A549 (cell line): ENCODE measurements around the gene JARID2. TPM values are rescaled to one million over a fixed set of nuclear protein-coding genes. Genes with fewer than 3 reads are reported as not detected.

Source experiments
- ATAC-seq, 2 experiments: fragments of 200-7000 bp in 1 of 2; fragments of >200 bp in 1 of 2; cut with Nextera tagmentation in 1 of 2; cut with Tn5 transposase in 1 of 2; 3 replicates each; pipeline versions ENCODE4 v1.8.0 to v1.9.1; 2018 to 2020; ENCODE audit warnings: mild to moderate bottlenecking in 1 of 2, moderate library complexity in 1 of 2
- CTCF ChIA-PET: fragments of 300-600 bp; sonication (Branson Sonifier 250); formaldehyde crosslinking; extraction: SDS; loops from one replicate; lab custom pipeline; 2021; ENCODE audit warnings: antibody characterized with exemption, inconsistent platforms; lab: Yijun Ruan, JAX
- POLR2A ChIA-PET: fragments of 350-600 bp; formaldehyde crosslinking; extraction: SDS; loops from one replicate; lab custom pipeline; 2021; ENCODE audit warnings: antibody characterized with exemption, inconsistent platforms; lab: Yijun Ruan, JAX
- DNase-seq, 2 experiments: peaks; one replicate each; pipeline versions ENCODE4 v3.0.0 to v3.0.0-alpha.2; 2011 to 2016; ENCODE audit warnings: low read depth in 1 of 2, low spot score in 1 of 2
- FAIRE-seq: peaks from 2 replicates; lab custom pipeline; 2011; peaks lifted over from hg19 to GRCh38; lab: Jason Lieb, UNC
- H3K27ac ChIP-seq, 2 experiments: fragments of >200 bp; sonication (Bioruptor Twin); formaldehyde crosslinking; 3 replicates each; pipeline ENCODE4 v1.5.1; 2016 to 2017
- H3K4me1 ChIP-seq: fragments of >200 bp; sonication (Bioruptor Twin); formaldehyde crosslinking; 3 replicates; pipeline ENCODE4 v1.6.1; 2016
- H3K4me2 ChIP-seq: fragments of >200 bp; sonication (Bioruptor Twin); formaldehyde crosslinking; 3 replicates; pipeline ENCODE4 v1.6.1; 2016
- H3K4me3 ChIP-seq: fragments of >200 bp; sonication (Bioruptor Twin); formaldehyde crosslinking; 3 replicates; pipeline ENCODE4 v1.5.1; 2016
- H3K9me3 ChIP-seq: fragments of >200 bp; sonication (Bioruptor Twin); formaldehyde crosslinking; 3 replicates; pipeline ENCODE4 v1.6.1; 2016
- ATOH8 ChIP-seq: fragments of 250-450 bp; sonication (Bioruptor Pico); IDR thresholded peaks from 2 replicates; pipeline ENCODE4 v1.5.0; 2020; ENCODE audit warnings: low read depth, mild to moderate bottlenecking, moderate library complexity
- BHLHE40 ChIP-seq: IDR thresholded peaks from 2 replicates; pipeline ENCODE4 v1.6.1; 2012; ENCODE audit warnings: low read depth, low read length, inconsistent platforms
- CBX2 ChIP-seq: fragments of 200-600 bp; sonication (generic); IDR thresholded peaks from 2 replicates; pipeline ENCODE4 v1.6.1; 2016; ENCODE audit warnings: low read depth, mild to moderate bottlenecking, borderline replicate concordance
- CEBPB ChIP-seq, 2 experiments: fragments of >200 bp in 1 of 2; sonication (Bioruptor Twin) in 1 of 2; formaldehyde crosslinking in 1 of 2; IDR thresholded peaks; 2 replicates each; pipeline ENCODE4 v1.6.1; 2012 to 2016
- CHD4 ChIP-seq: fragments of 200-600 bp; sonication (generic); IDR thresholded peaks from 2 replicates; pipeline ENCODE4 v1.6.1; 2016; ENCODE audit warnings: antibody characterized with exemption, mild to moderate bottlenecking, borderline replicate concordance
- E2F6 ChIP-seq: IDR thresholded peaks from 2 replicates; pipeline ENCODE4 v1.6.1; 2012; ENCODE audit warnings: low read depth, borderline replicate concordance
- EHMT2 ChIP-seq: fragments of 200-600 bp; sonication (generic); IDR thresholded peaks from 2 replicates; pipeline ENCODE4 v1.6.1; 2016; ENCODE audit warnings: antibody characterized with exemption, low read depth, mild to moderate bottlenecking, moderate library complexity
- ESRRA ChIP-seq: fragments of 150-350 bp; IDR thresholded peaks from 2 replicates; pipeline ENCODE4 v1.6.1; 2014; ENCODE audit warnings: mild to moderate bottlenecking, low read length, borderline replicate concordance
- HOXA7 ChIP-seq: fragments of 250-450 bp; sonication (Bioruptor Pico); IDR thresholded peaks from 2 replicates; pipeline ENCODE4 v1.5.0; 2020; ENCODE audit warnings: mild to moderate bottlenecking, moderate library complexity
- HOXB13 ChIP-seq: fragments of 250-450 bp; sonication (Bioruptor Pico); IDR thresholded peaks from 2 replicates; pipeline ENCODE4 v1.5.0; 2020; ENCODE audit warnings: low read depth, mild to moderate bottlenecking, moderate library complexity
- HOXB5 ChIP-seq: fragments of 250-450 bp; sonication (Bioruptor Pico); IDR thresholded peaks from 2 replicates; pipeline ENCODE4 v1.5.0; 2020; ENCODE audit warnings: mild to moderate bottlenecking, moderate library complexity
- KDM1A ChIP-seq: fragments of 200-600 bp; sonication (generic); IDR thresholded peaks from 2 replicates; pipeline ENCODE4 v1.6.1; 2016; ENCODE audit warnings: low read depth, mild to moderate bottlenecking
- MAFK ChIP-seq: fragments of 450-650 bp; IDR thresholded peaks from 2 replicates; pipeline ENCODE4 v1.6.1; 2014; ENCODE audit not compliant: partially characterized antibody
- MYC ChIP-seq: IDR thresholded peaks from 2 replicates; pipeline ENCODE4 v1.6.1; 2012; ENCODE audit warnings: mild to moderate bottlenecking, inconsistent platforms, low read length, improper control_type of control experiment, borderline replicate concordance
- NR3C1 ChIP-seq: fragments of >200 bp; sonication (Bioruptor Twin); formaldehyde crosslinking; IDR thresholded peaks from 3 replicates; pipeline ENCODE4 v1.6.1; 2017
- RARB ChIP-seq: fragments of 250-450 bp; sonication (Bioruptor Pico); IDR thresholded peaks from 2 replicates; pipeline ENCODE4 v1.8.0; 2021; ENCODE audit warnings: mild to moderate bottlenecking, moderate library complexity
- RCOR1 ChIP-seq: fragments of 150-350 bp; IDR thresholded peaks from 2 replicates; pipeline ENCODE4 v1.6.1; 2014; ENCODE audit warnings: antibody characterized with exemption, low read length, low read depth
- RFX5 ChIP-seq: fragments of 450-650 bp; IDR thresholded peaks from 2 replicates; pipeline ENCODE4 v1.7.1; 2014; ENCODE audit warnings: antibody characterized with exemption, mild to moderate bottlenecking, moderate library complexity
- ZFP36 ChIP-seq: fragments of 450-650 bp; IDR thresholded peaks from 2 replicates; pipeline ENCODE4 v1.6.1; 2014; ENCODE audit warnings: borderline replicate concordance; ENCODE audit not compliant: partially characterized antibody
- ZNF302 ChIP-seq: fragments of 250-450 bp; sonication (Bioruptor Pico); IDR thresholded peaks from 2 replicates; pipeline ENCODE4 v1.9.0; 2021; ENCODE audit warnings: inconsistent platforms, mild to moderate bottlenecking, moderate library complexity
- WGBS: methylation state at CpG from one replicate; pipeline ENCODE4 v1.1.6; 2017; ENCODE audit errors: missing lambda C conversion rate; 5-methylcytosine and 5-hydroxymethylcytosine counted together
- polyA plus RNA-seq, 4 experiments: library from polyadenylated mRNA; depleted of rRNA in 3 of 4; stranded (reverse); fragments of >200 nt; fragmentation: RNase III in 1 of 4; extraction: RNeasy Plus Mini Kit Qiagen cat#74134 plus additional on column Dnase treatment in 1 of 4; gene quantifications; 2 replicates in 3 of 4; 3 replicates in 1 of 4; pipeline ENCODE4 v1.2.3, GENCODE V29; 2011 to 2017
- TF ChIP-seq, protein P1 (sequence below): IDR thresholded peaks from 2 replicates; pipeline ENCODE4 v1.6.1; 2012
- TF ChIP-seq, protein P2 (sequence below): IDR thresholded peaks from 2 replicates; pipeline ENCODE4 v1.6.1; 2012

Gene JARID2
- polyA plus RNA-seq, 2 of the 4 experiments (the other 2 are of a cell fraction) = 7.8 to 8.3 TPM

DNA sequence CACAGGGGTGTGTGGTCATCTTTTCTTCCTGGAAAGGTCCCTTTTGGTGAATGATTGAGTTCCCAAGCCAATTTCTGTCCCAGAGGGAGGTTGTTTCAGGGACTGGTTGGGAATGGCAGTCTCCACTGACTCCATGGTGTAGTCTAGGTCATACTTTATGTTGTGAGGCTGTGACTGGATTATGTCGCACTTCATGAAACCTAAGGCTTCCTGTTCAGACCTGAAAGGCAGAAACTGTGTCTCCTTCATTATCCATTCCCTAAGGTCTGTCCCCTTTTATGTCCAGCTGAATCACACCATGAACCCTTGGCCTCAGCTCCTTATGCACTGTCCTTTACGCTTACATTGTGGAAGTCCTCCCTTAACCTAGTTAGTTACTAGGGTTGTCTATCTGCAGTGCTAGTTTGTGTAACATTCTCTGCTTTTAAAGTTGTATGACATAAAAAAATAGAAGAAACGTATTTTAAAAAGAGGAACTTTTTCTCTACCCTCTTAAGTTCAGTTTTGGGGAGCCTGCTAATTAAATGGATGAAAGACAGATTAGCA is 191.3 kb downstream of the JARID2 start:
- H3K27ac ChIP-seq = no peak overlapping the region
- no peak for FAIRE-seq
- H3K4me3 ChIP-seq = no peak overlapping the region
- WGBS = 95% methylated on average over 3 of the region's 3 CpGs
- no peak overlapping the region for H3K4me2 ChIP-seq
- ChIA-PET CTCF (no interaction called here), POLR2A (no interaction called here)
- ATAC-seq = no peak
- DNase-seq = no peak
- peaks cover 8% of the 10 kb centered on the region; the same call in 1 of the 3 replicates for H3K9me3 ChIP-seq
- peaks cover 14% of the 10 kb centered on the region; the same call in 2 of the 3 replicates for H3K4me1 ChIP-seq
- no peak for TF ChIP-seq ZFP36
- no peak for TF ChIP-seq ZNF302 (CRISPR knock-in tag)
- TF ChIP-seq E2F6 = no peak
- TF ChIP-seq CHD4 = no peak
- TF ChIP-seq EHMT2 = no peak
- no peak for TF ChIP-seq HOXB13
- no peak for TF ChIP-seq CEBPB (IDR thresholded peaks at IDR 0.05)
- TF ChIP-seq RFX5 = no peak
- TF ChIP-seq HOXB5 = no peak
- no peak for TF ChIP-seq KDM1A
- TF ChIP-seq BHLHE40 = no peak
- TF ChIP-seq, protein P1, sequence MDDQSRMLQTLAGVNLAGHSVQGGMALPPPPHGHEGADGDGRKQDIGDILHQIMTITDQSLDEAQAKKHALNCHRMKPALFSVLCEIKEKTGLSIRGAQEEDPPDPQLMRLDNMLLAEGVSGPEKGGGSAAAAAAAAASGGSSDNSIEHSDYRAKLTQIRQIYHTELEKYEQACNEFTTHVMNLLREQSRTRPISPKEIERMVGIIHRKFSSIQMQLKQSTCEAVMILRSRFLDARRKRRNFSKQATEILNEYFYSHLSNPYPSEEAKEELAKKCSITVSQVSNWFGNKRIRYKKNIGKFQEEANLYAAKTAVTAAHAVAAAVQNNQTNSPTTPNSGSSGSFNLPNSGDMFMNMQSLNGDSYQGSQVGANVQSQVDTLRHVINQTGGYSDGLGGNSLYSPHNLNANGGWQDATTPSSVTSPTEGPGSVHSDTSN = no peak
- no peak for TF ChIP-seq RCOR1
- no peak for TF ChIP-seq MAFK
- no peak for TF ChIP-seq ATOH8 (CRISPR knock-in tag)
- TF ChIP-seq HOXA7 = no peak
- TF ChIP-seq ESRRA = no peak
- no peak for TF ChIP-seq MYC

DNA sequence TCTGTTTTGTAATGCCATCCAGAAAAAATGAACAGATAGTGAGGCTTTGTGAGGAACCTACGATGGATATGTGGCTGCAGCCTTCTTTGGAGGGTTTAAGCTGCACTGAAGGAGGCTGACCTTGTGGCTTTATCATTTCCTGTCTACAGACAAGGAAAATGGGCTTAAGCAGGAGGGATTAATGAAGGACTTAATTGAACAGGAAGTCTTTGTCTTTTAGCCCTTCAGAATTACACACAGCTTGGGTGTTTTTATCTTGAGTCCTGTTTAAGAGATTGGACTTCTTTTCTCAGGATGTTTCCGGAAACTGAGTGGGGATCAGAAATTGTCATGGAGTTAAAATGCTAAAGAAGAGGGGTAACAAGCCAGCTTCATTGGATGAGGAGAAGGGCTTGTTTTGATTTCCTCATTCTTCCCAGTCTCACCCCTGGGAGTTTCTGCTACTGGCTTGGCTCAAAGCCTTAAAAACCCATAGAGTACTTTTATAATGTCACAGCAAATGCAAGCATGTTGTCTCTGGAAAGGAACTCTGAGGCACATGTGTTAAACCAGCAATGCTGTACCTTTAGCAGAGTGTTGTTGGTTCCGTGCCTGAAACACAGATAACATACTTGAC is 193.6 kb downstream of the JARID2 start:
- ChIA-PET CTCF (no interaction called here), POLR2A (no interaction called here)
- WGBS = 94% methylated on average over 3 of the region's 3 CpGs
- H3K9me3 ChIP-seq = peaks cover 8% of the 10 kb centered on the region; the same call in 1 of the 3 replicates
- no peak for DNase-seq
- TF ChIP-seq HOXB5 = no peak
- TF ChIP-seq ZNF302 (CRISPR knock-in tag) = no peak
- TF ChIP-seq CEBPB (IDR thresholded peaks at IDR 0.05) = no peak
- TF ChIP-seq NR3C1 = no peak
- TF ChIP-seq BHLHE40 = no peak
- TF ChIP-seq, protein P2, sequence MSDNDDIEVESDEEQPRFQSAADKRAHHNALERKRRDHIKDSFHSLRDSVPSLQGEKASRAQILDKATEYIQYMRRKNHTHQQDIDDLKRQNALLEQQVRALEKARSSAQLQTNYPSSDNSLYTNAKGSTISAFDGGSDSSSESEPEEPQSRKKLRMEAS = no peak
- TF ChIP-seq CBX2 = no peak
- no peak for TF ChIP-seq ESRRA
- TF ChIP-seq RARB (CRISPR knock-in tag) = no peak
- TF ChIP-seq MYC = no peak
- H3K27ac ChIP-seq = no peak overlapping the region
- no peak overlapping the region for H3K4me2 ChIP-seq
- no peak for FAIRE-seq
- H3K4me1 ChIP-seq = peaks cover 19% of the 10 kb centered on the region; the same call in 2 of the 3 replicates
- no peak overlapping the region for H3K4me3 ChIP-seq
- ATAC-seq = no peak
